ENCODE results near the gene ARHGEF4. TPM values are rescaled to one million over a fixed set of nuclear protein-coding genes. Genes with fewer than 3 reads are reported as not detected.
A peak's percentile ranks its signal among the peaks of the same experiment; 100 is the strongest.

The ARHGEF4 gene
- total RNA-seq, 1 donor from 2014 or later, result 9.1 TPM

DNA sequence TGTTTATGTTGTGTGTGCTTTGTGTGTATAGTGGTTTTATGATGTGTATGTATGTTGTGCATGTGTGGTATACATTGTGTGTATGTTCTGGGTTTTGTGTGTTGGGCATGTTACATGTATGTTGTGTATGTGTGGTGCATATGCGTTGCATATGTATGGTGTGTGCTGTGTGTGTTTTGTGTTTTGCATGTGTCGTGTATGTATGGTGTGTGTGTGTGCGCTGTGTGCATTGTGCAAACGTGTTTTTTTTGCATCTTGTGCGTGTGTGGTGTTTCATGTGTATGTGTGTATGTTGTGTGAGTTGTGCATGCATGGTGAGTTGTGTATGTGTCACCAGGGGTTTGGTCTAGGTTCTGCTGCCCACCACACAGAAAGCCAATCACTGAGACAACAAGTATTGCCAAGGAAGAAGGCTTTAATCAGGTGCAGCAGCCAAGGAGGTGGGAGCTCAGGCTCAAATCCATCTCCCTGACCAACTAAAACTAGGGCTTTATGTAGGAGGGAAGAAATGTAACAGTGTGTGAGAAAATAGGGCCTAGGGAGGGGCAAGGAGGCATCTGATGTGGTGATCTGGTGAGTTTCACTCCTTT is 140.8 kb downstream of the ARHGEF4 start:
- no peak for ATAC-seq
- Histone ChIP-seq H3K4me3 (no peak overlapping the region), H3K9me3 (peaks cover 5% of the 10 kb centered on the region), H3K36me3 (no peaks in the 10 kb centered on the region), H3K27me3 (ENCODE audit: low read depth) (no peaks in the 10 kb centered on the region), H3K27ac (no peak overlapping the region), H3K4me1 (no peaks in the 10 kb centered on the region)
- intact Hi-C loops (cut with DNase I), result no loop called here
- TF ChIP-seq CTCF (IDR thresholded peaks at IDR 0.05), result no peak
- DNase-seq, result no peak

- no peak overlapping the region for H3K4me3 ChIP-seq
- H3K27ac ChIP-seq, result no peak overlapping the region
- no peak for ATAC-seq
- no peaks in the 10 kb centered on the region for H3K36me3 ChIP-seq
- H3K4me1 ChIP-seq, result no peaks in the 10 kb centered on the region
- H3K27me3 ChIP-seq (ENCODE audit: low read depth), result no peaks in the 10 kb centered on the region
- no peak for TF ChIP-seq CTCF (IDR thresholded peaks at IDR 0.05)
- peaks cover 5% of the 10 kb centered on the region for H3K9me3 ChIP-seq
- intact Hi-C loops (cut with DNase I), result no loop called here
- DNase-seq, result no peak
Measured at GRCh38 chr2:130981667-130982066, 145.0 kb downstream of the ARHGEF4 start.

- intact Hi-C loops (cut with DNase I), result no loop called here
- H3K27me3 ChIP-seq (ENCODE audit: low read depth), result no peaks in the 10 kb centered on the region
- DNase-seq (no peak), ATAC-seq (peak in 1 of 2 donors; percentile 17)
- no peak for TF ChIP-seq CTCF (IDR thresholded peaks at IDR 0.05)
- no peaks in the 10 kb centered on the region for H3K9me3 ChIP-seq
- H3K4me1 ChIP-seq, result no peaks in the 10 kb centered on the region
- no peak overlapping the region for H3K4me3 ChIP-seq
- no peak overlapping the region for H3K27ac ChIP-seq
- no peaks in the 10 kb centered on the region for H3K36me3 ChIP-seq
Measured at GRCh38 chr2:130985206-130985780, 148.6 kb downstream of the ARHGEF4 start.

- intact Hi-C loops (cut with DNase I), result no loop called here
- ATAC-seq (peak in 1 of 2 donors; percentile 15), DNase-seq (no peak)
- Histone ChIP-seq H3K4me1 (no peaks in the 10 kb centered on the region), H3K4me3 (no peak overlapping the region), H3K27ac (no peak overlapping the region), H3K27me3 (ENCODE audit: low read depth) (no peaks in the 10 kb centered on the region), H3K36me3 (no peaks in the 10 kb centered on the region), H3K9me3 (no peaks in the 10 kb centered on the region)
- no peak for TF ChIP-seq CTCF (IDR thresholded peaks at IDR 0.05)
Measured at GRCh38 chr2:130985831-130986649, 149.3 kb downstream of the ARHGEF4 start.

DNA sequence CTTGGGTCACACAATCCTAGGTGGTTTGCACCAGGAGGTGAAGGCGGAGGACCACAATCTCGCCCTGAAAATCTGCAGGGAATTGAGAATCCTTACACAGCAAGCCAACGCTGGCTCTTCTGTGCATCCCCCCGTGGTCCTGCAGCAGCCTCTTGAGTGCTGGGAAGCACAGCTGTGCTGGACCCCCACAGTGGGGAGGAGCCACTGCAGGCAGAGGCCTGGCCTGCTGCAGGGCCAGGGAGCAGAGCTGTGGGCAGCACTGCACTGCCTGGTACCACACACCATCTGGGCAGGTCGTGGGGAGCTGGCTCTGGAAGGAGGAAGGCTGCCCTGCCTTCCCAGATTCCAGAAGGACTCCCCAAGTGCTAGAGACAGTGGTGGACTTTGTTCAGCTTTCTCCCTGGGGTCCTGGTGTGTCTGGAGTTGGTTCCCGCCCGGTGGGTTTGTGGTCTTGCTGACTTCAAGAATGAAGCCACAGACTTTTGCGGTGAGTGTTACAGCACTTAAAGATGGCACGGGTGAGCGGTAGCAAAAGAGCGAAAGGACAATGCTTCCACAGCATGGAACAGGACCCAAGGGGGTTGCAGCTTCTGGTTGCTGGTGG is 150.3 kb downstream of the ARHGEF4 start:
- TF ChIP-seq CTCF (IDR thresholded peaks at IDR 0.05), result no peak
- intact Hi-C loops (cut with DNase I), result no loop called here
- no peaks in the 10 kb centered on the region for H3K9me3 ChIP-seq
- no peak for DNase-seq
- H3K36me3 ChIP-seq, result no peaks in the 10 kb centered on the region
- H3K4me1 ChIP-seq, result no peaks in the 10 kb centered on the region
- no peak overlapping the region for H3K27ac ChIP-seq
- H3K4me3 ChIP-seq, result no peak overlapping the region
- ATAC-seq, result no peak
- H3K27me3 ChIP-seq (ENCODE audit: low read depth), result no peaks in the 10 kb centered on the region

Measured in lower lobe of right lung (tissue), 2 donors.